BJ (cell line): ENCODE data around the gene USP6NL. TPM values are rescaled to one million over a fixed set of nuclear protein-coding genes. Genes with fewer than 3 reads are reported as not detected.

ENCODE experiments used
- CTCF ChIA-PET: fragments of 350-600 bp; formaldehyde crosslinking; extraction: SDS; loops from one replicate; lab custom pipeline; 2021; ENCODE audit warnings: antibody characterized with exemption, inconsistent platforms; lab: Yijun Ruan, JAX
- POLR2A ChIA-PET: fragments of 300-600 bp; sonication (Branson Sonifier 250); formaldehyde crosslinking; extraction: SDS; loops from one replicate; lab custom pipeline; 2021; ENCODE audit warnings: antibody characterized with exemption; lab: Charles Lee
- DNase-seq: peaks from one replicate; pipeline ENCODE4 v3.0.0-alpha.2; 2011; ENCODE audit warnings: low read depth
- H3K27me3 ChIP-seq: 2 replicates; pipeline ENCODE4 v1.6.0; 2011; ENCODE audit warnings: low read length; ENCODE audit not compliant: control insufficient read depth, insufficient read depth
- H3K36me3 ChIP-seq: 2 replicates; pipeline ENCODE4 v1.5.1; 2011; ENCODE audit warnings: low read length; ENCODE audit not compliant: control insufficient read depth, insufficient read depth
- H3K4me3 ChIP-seq: 2 replicates; pipeline ENCODE4 v1.5.1; 2011; ENCODE audit warnings: low read depth, mild to moderate bottlenecking, control low read depth, low read length
- CTCF ChIP-seq: IDR thresholded peaks from 2 replicates; pipeline ENCODE4 v1.5.1; 2011; ENCODE audit warnings: low read depth, mild to moderate bottlenecking, control low read depth, inconsistent platforms, low read length, moderate library complexity; ENCODE audit not compliant: insufficient read depth
- polyA plus RNA-seq: library from polyadenylated mRNA; depleted of rRNA; stranded (reverse); fragments of >200 nt; gene quantifications from 2 replicates; pipeline ENCODE4 v1.2.3, GENCODE V29; 2011

USP6NL gene
- polyA plus RNA-seq, 1 experiment, result 7.7 TPM

GRCh38 chr10:11639849-11640764 lies 28.7 kb upstream of the USP6NL start:
- CTCF ChIA-PET, result interaction anchor here (0.6 kb wide), 1 partner anchor 110 kb away, joined by 3 read pairs; no protein-coding TSS in a partner anchor

GRCh38 chr10:11639362-11639761 lies 27.9 kb upstream of the USP6NL start:
- no peak for DNase-seq
- TF ChIP-seq CTCF, result no peak
- CTCF ChIA-PET, result no interaction called here
- POLR2A ChIA-PET, result no interaction called here
- no peak overlapping the region for H3K4me3 ChIP-seq
- H3K36me3 ChIP-seq, result no peaks in the 10 kb centered on the region
- H3K27me3 ChIP-seq, result 0 out of 2 replicates have a peak, but pooled peaks cover 2% of the 10 kb centered on the region

More at GRCh38 chr10:11639849-11640764, 28.7 kb upstream of the USP6NL start:
- Histone ChIP-seq H3K4me3 (no peak overlapping the region), H3K27me3 (no peaks in the 10 kb centered on the region), H3K36me3 (no peaks in the 10 kb centered on the region)
- TF ChIP-seq CTCF, result no peak
- DNase-seq, result no peak
- POLR2A ChIA-PET, result no interaction called here

GRCh38 chr10:11638055-11638698 lies 26.7 kb upstream of the USP6NL start:
- CTCF ChIA-PET, result interaction anchor here (1.0 kb wide), 1 partner anchor 26 kb away, joined by 3 read pairs; no protein-coding TSS in a partner anchor
- H3K4me3 ChIP-seq, result no peak overlapping the region
- 0 out of 2 replicates have a peak, but pooled peaks cover 2% of the 10 kb centered on the region for H3K27me3 ChIP-seq
- DNase-seq, result no peak
- POLR2A ChIA-PET, result no interaction called here
- H3K36me3 ChIP-seq, result no peaks in the 10 kb centered on the region
- TF ChIP-seq CTCF, result no peak

- ChIA-PET POLR2A (no interaction called here), CTCF (interaction anchor here (0.9 kb wide), 1 partner anchor 121 kb away, joined by 3 read pairs; no protein-coding TSS in a partner anchor)
- H3K36me3 ChIP-seq, result no peaks in the 10 kb centered on the region
- no peak overlapping the region for H3K4me3 ChIP-seq
- H3K27me3 ChIP-seq, result 0 out of 2 replicates have a peak, but pooled peaks cover 2% of the 10 kb centered on the region
- no peak for DNase-seq
- TF ChIP-seq CTCF, result no peak
These were observed 25.4 kb upstream of the USP6NL start for GRCh38 chr10:11636697-11637303.
